K562 (cell line): ENCODE measurements around the gene PEX11B. TPM values are rescaled to one million over a fixed set of nuclear protein-coding genes. Genes with fewer than 3 reads are reported as not detected.
A peak's percentile ranks its signal among the peaks of the same experiment; 100 is the strongest.

ENCODE experiments used
- CBFA2T3 ChIP-seq: fragments of 450-650 bp; IDR thresholded peaks from 2 replicates; pipeline ENCODE4 v1.6.1; 2017
- CBFB ChIP-seq: sonication (generic); formaldehyde crosslinking; IDR thresholded peaks from 2 replicates; pipeline ENCODE4 v1.4.0; 2020; ENCODE audit warnings: mild to moderate bottlenecking, missing genetic modification reagents
- CSDE1 ChIP-seq, 2 experiments: fragments of 450-650 bp; IDR thresholded peaks; 2 replicates each; pipeline ENCODE4 v1.6.1; 2016; ENCODE audit warnings: mild to moderate bottlenecking in 1 of 2
- GABPB1 ChIP-seq: sonication (generic); formaldehyde crosslinking; IDR thresholded peaks from 2 replicates; pipeline ENCODE4 v1.8.0; 2022; ENCODE audit warnings: mild to moderate bottlenecking, missing genetic modification reagents
- HDAC6 ChIP-seq: IDR thresholded peaks from 2 replicates; pipeline ENCODE4 v1.6.1; 2012; ENCODE audit warnings: low read depth, mild to moderate bottlenecking, control low read depth, inconsistent platforms, low read length, moderate library complexity
- HMGN3 ChIP-seq: IDR thresholded peaks from 2 replicates; pipeline ENCODE4 v1.6.1; 2011; ENCODE audit warnings: borderline replicate concordance, low read depth, mild to moderate bottlenecking, mixed read lengths, low read length; ENCODE audit not compliant: insufficient read length; ENCODE audit errors: extremely low read depth
- HOXB6 ChIP-seq: fragments of 250-450 bp; sonication (Bioruptor Pico); IDR thresholded peaks from 2 replicates; pipeline ENCODE4 v1.5.1; 2022; ENCODE audit warnings: mild to moderate bottlenecking, borderline replicate concordance
- MTF1 ChIP-seq: fragments of 250-450 bp; sonication (Bioruptor Pico); IDR thresholded peaks from 2 replicates; pipeline ENCODE4 v1.9.0; 2021; ENCODE audit warnings: moderate library complexity, mild to moderate bottlenecking, inconsistent platforms, borderline replicate concordance
- NFXL1 ChIP-seq: fragments of 450-650 bp; formaldehyde crosslinking; IDR thresholded peaks from 2 replicates; pipeline ENCODE4 v1.4.0; 2021; ENCODE audit warnings: mild to moderate bottlenecking
- PHF8 ChIP-seq: fragments of 200-600 bp; sonication (generic); IDR thresholded peaks from 2 replicates; pipeline ENCODE4 v1.6.1; 2012; ENCODE audit warnings: mixed run types, mild to moderate bottlenecking, inconsistent platforms, low read length, moderate library complexity, borderline replicate concordance
- RB1 ChIP-seq: fragments of 450-650 bp; IDR thresholded peaks from 2 replicates; pipeline ENCODE4 v1.6.1; 2017; ENCODE audit warnings: low read depth, mild to moderate bottlenecking
- RBBP5 ChIP-seq: fragments of 200-600 bp; sonication (generic); IDR thresholded peaks from 2 replicates; pipeline ENCODE4 v1.6.1; 2012; ENCODE audit warnings: borderline replicate concordance, mild to moderate bottlenecking, low read length, control low read depth, inconsistent platforms; ENCODE audit not compliant: insufficient read depth, poor library complexity, severe bottlenecking
- RCOR1 ChIP-seq, 2 experiments: IDR thresholded peaks; 2 replicates each; pipeline ENCODE4 v1.6.1; 2012; ENCODE audit warnings: low read depth in 2 of 2, low read length in 2 of 2, borderline replicate concordance in 1 of 2, improper control_type of control experiment in 1 of 2
- SETDB1 ChIP-seq: IDR thresholded peaks from one replicate; pipeline ENCODE4 v1.6.1; 2012; ENCODE audit warnings: low read length, control low read depth, inconsistent platforms
- SLC30A9 ChIP-seq: fragments of 250-450 bp; sonication (Bioruptor Pico); IDR thresholded peaks from 2 replicates; pipeline ENCODE4 v1.8.0; 2022; ENCODE audit warnings: mild to moderate bottlenecking, moderate library complexity
- TAF15 ChIP-seq: fragments of 200-400 bp; formaldehyde crosslinking; IDR thresholded peaks from 2 replicates; pipeline ENCODE4 v1.6.1; 2017; ENCODE audit warnings: mild to moderate bottlenecking, low read depth, low read length, moderate library complexity
- ZKSCAN3 ChIP-seq: fragments of 250-450 bp; sonication (Bioruptor Pico); IDR thresholded peaks from 2 replicates; pipeline ENCODE4 v1.4.0; 2020
- ZNF347 ChIP-seq: fragments of 450-650 bp; formaldehyde crosslinking; IDR thresholded peaks from 2 replicates; pipeline ENCODE4 v1.4.0; 2020; ENCODE audit warnings: low read depth, mild to moderate bottlenecking, moderate library complexity
- ZNF57 ChIP-seq: fragments of 450-650 bp; formaldehyde crosslinking; IDR thresholded peaks from 2 replicates; pipeline ENCODE4 v1.4.0; 2020; ENCODE audit warnings: mild to moderate bottlenecking, moderate library complexity
- ZNF707 ChIP-seq: fragments of 250-450 bp; sonication (Bioruptor Pico); conservative IDR thresholded peaks from 2 replicates; pipeline ENCODE4 v1.8.0; 2022; ENCODE audit warnings: inconsistent platforms, mild to moderate bottlenecking, moderate library complexity
- polyA plus RNA-seq, 8 experiments: library from polyadenylated mRNA; depleted of rRNA in 4 of 8; stranded (reverse) in 5 of 8; unstranded in 3 of 8; fragments of >200 nt; fragmentation: Nextera tagmentation in 2 of 8; fragmentation: Illumina TruSeq in 1 of 8; extraction: Ambion mirVana in 2 of 8; extraction: Trizol in 1 of 8; gene quantifications; 2 replicates each; pipeline versions ENCODE4 v1.2.1 to v1.2.3, GENCODE V29; 2011 to 2014; ENCODE audit warnings: inconsistent platforms in 1 of 8, missing spikeins in 1 of 8
- total RNA-seq, 7 experiments: library from RNA; depleted of rRNA in 6 of 7; stranded (reverse); fragments of >200 nt in 6 of 7; fragmentation: Illumina TruSeq in 2 of 7; extraction: Trizol in 2 of 7; gene quantifications; 2 replicates each; pipeline versions ENCODE4 v1.2.1 to v1.2.3, GENCODE V29; 2011 to 2021; ENCODE audit warnings: low replicate concordance in 1 of 7
- TF ChIP-seq, protein P1 (sequence below): IDR thresholded peaks from 2 replicates; pipeline ENCODE4 v1.6.1; 2014; ENCODE audit warnings: antibody characterized with exemption
- TF ChIP-seq, protein P2 (sequence below), 2 experiments: fragments of 450-650 bp in 1 of 2; sonication (generic) in 1 of 2; formaldehyde crosslinking; conservative IDR thresholded peaks; 2 replicates each; pipeline versions ENCODE4 v1.4.0 to v1.8.1; 2020 to 2022; ENCODE audit warnings: mild to moderate bottlenecking in 1 of 2, missing genetic modification reagents in 1 of 2
- TF ChIP-seq, protein P3 (sequence below): sonication (generic); formaldehyde crosslinking; IDR thresholded peaks from 2 replicates; pipeline ENCODE4 v1.8.1; 2023; ENCODE audit warnings: mild to moderate bottlenecking, missing genetic modification reagents
- TF ChIP-seq, protein P4 (sequence below): fragments of 450-650 bp; conservative IDR thresholded peaks from 2 replicates; pipeline ENCODE4 v1.6.1; 2016; ENCODE audit warnings: missing genetic modification characterization, low read depth, mild to moderate bottlenecking, control low read depth, missing compliant biosample characterization

The PEX11B gene
- total and polyA plus RNA-seq, 9 of the 15 experiments (the other 6 are each of a cell fraction or from before 2014, with no cell fraction given) = 13.2 to 60.0 (median 21.7) TPM

DNA sequence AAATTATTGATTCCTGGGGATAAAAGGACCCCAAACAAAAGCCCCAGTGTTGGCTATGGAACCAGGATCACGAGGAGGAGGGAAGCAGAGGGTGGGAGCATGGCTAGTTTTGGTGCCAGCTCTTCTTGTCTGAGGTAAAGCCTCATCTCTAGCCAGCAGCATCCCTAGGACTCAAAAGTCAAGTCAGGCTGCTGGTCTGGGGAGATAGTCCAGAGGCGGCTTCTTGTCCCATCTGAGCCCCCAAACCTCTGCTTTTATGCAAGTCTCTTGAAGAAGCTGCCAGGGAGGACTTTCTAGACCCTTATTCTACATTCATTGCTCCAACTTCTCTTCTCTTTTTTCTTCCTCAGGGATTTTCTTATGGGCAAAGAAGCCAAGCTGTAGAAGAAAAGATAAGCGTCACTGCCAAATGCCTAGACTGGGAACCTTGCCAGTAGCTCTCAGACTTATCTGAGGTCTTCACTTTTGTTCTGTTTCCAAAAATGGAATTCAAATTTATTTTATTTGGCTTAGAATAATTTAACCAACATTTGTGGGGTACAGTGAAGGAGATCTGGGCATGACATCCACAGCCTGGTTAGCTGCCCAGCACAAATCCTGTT, 25.9 kb downstream of the PEX11B start (continued):
- TF ChIP-seq MTF1 (no peak), SETDB1 (no peak), CBFB (no peak), CBFA2T3 (peak; percentile 54), PHF8 (no peak), RB1 (no peak), ZNF57 (CRISPR knock-in tag) (no peak), ZNF707 (CRISPR knock-in tag) (no peak), SLC30A9 (no peak), TAF15 (no peak), GABPB1 (CRISPR knock-in tag) (no peak), HDAC6 (no peak), ZNF347 (CRISPR knock-in tag) (no peak), HMGN3 (no peak), ZKSCAN3 (CRISPR knock-in tag) (no peak), RBBP5 (no peak), RCOR1 (IDR thresholded peaks at IDR 0.05; ENCODE audit: borderline replicate concordance in 1 of 2, low read depth in 2 of 2, low read length in 2 of 2) (peak in 1 of 2 experiments; percentile 19; a peak in 1 of 4 replicates), CSDE1 (IDR thresholded peaks at IDR 0.05) (no peak), NFXL1 (CRISPR knock-in tag) (no peak), HOXB6 (CRISPR knock-in tag) (no peak)
- TF ChIP-seq, protein P1, sequence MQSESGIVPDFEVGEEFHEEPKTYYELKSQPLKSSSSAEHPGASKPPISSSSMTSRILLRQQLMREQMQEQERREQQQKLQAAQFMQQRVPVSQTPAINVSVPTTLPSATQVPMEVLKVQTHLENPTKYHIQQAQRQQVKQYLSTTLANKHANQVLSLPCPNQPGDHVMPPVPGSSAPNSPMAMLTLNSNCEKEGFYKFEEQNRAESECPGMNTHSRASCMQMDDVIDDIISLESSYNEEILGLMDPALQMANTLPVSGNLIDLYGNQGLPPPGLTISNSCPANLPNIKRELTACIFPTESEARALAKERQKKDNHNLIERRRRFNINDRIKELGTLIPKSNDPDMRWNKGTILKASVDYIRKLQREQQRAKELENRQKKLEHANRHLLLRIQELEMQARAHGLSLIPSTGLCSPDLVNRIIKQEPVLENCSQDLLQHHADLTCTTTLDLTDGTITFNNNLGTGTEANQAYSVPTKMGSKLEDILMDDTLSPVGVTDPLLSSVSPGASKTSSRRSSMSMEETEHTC = no peak
- TF ChIP-seq, protein P2, sequence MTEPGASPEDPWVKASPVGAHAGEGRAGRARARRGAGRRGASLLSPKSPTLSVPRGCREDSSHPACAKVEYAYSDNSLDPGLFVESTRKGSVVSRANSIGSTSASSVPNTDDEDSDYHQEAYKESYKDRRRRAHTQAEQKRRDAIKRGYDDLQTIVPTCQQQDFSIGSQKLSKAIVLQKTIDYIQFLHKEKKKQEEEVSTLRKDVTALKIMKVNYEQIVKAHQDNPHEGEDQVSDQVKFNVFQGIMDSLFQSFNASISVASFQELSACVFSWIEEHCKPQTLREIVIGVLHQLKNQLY (CRISPR knock-in tag; conservative IDR thresholded peaks at IDR 0.05) = no peak
- TF ChIP-seq, protein P3, sequence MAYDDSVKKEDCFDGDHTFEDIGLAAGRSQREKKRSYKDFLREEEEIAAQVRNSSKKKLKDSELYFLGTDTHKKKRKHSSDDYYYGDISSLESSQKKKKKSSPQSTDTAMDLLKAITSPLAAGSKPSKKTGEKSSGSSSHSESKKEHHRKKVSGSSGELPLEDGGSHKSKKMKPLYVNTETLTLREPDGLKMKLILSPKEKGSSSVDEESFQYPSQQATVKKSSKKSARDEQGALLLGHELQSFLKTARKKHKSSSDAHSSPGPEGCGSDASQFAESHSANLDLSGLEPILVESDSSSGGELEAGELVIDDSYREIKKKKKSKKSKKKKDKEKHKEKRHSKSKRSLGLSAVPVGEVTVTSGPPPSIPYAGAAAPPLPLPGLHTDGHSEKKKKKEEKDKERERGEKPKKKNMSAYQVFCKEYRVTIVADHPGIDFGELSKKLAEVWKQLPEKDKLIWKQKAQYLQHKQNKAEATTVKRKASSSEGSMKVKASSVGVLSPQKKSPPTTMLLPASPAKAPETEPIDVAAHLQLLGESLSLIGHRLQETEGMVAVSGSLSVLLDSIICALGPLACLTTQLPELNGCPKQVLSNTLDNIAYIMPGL = no peak
- TF ChIP-seq, protein P4, sequence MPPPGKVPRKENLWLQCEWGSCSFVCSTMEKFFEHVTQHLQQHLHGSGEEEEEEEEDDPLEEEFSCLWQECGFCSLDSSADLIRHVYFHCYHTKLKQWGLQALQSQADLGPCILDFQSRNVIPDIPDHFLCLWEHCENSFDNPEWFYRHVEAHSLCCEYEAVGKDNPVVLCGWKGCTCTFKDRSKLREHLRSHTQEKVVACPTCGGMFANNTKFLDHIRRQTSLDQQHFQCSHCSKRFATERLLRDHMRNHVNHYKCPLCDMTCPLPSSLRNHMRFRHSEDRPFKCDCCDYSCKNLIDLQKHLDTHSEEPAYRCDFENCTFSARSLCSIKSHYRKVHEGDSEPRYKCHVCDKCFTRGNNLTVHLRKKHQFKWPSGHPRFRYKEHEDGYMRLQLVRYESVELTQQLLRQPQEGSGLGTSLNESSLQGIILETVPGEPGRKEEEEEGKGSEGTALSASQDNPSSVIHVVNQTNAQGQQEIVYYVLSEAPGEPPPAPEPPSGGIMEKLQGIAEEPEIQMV (tag) = 0 out of 2 replicates have a peak, but pooled peaks have one; percentile 24
